Thyroid gland (tissue), 4 donors: ENCODE data around the gene SUN1. TPM values are rescaled to one million over a fixed set of nuclear protein-coding genes. Genes with fewer than 3 reads are reported as not detected.

Experiments
- DNase-seq, 2 donors: peaks; one replicate each; pipeline ENCODE4 v3.0.0-alpha.2; 2019
- H3K27ac ChIP-seq, 3 donors: fragments of 200-600 bp; sonication (generic); 1 replicate in 2 of 3; 2 replicates in 1 of 3; pipeline ENCODE4 v1.5.1; 2016 to 2019; ENCODE audit warnings: mild to moderate bottlenecking in 1 of 3, moderate library complexity in 1 of 3
- H3K27me3 ChIP-seq: fragments of 200-600 bp; sonication (generic); one replicate; pipeline ENCODE4 v1.5.1; 2019
- H3K36me3 ChIP-seq, 2 donors: fragments of 200-600 bp; sonication (generic); one replicate each; pipeline ENCODE4 v1.5.1; 2016 to 2019
- H3K4me1 ChIP-seq, 2 donors: fragments of 200-600 bp; sonication (generic); one replicate each; pipeline ENCODE4 v1.5.1; 2017 to 2019
- H3K4me3 ChIP-seq, 3 donors: fragments of 200-600 bp; sonication (generic); replicated peaks in 1 of 3; 1 replicate in 2 of 3; 2 replicates in 1 of 3; pipeline ENCODE4 v1.5.1; 2016; ENCODE audit warnings: mild to moderate bottlenecking in 1 of 3
- H3K9me3 ChIP-seq: fragments of 200-600 bp; sonication (generic); one replicate; pipeline ENCODE4 v1.5.1; 2017
- CTCF ChIP-seq, 6 experiments: fragments of 200-600 bp in 3 of 6; fragments of 450-650 bp in 3 of 6; sonication (generic) in 3 of 6; IDR thresholded peaks; one replicate each; pipeline ENCODE4 v1.5.1; 2016 to 2019; ENCODE audit warnings: antibody characterized with exemption in 6 of 6, mild to moderate bottlenecking in 2 of 6, inconsistent platforms in 1 of 6, moderate library complexity in 1 of 6
- POLR2A ChIP-seq, 2 donors: fragments of 450-650 bp; IDR thresholded peaks; one replicate each; pipeline ENCODE4 v1.6.1; 2017; ENCODE audit warnings: antibody characterized with exemption in 2 of 2, mild to moderate bottlenecking in 2 of 2, moderate library complexity in 1 of 2
- WGBS, 2 donors: methylation state at CpG; one replicate each; pipeline ENCODE4 v1.1.5; 2017; 5-methylcytosine and 5-hydroxymethylcytosine counted together
- intact Hi-C: fragments of 100-400 bp; cut with DNase I; formaldehyde crosslinking; loops from one replicate; pipeline ENCODE4 v1.15.1; 2023
- total RNA-seq, 4 donors: library from RNA; depleted of rRNA; stranded (reverse); fragments of >200 nt; gene quantifications; one replicate each; pipeline ENCODE4 v1.2.3, GENCODE V29; 2016

Gene SUN1
- total RNA-seq, 4 donors from 2014 or later, result 146 to 260 (median 186) TPM

- no peak overlapping the region for H3K27ac ChIP-seq
- DNase-seq, result no peak
- intact Hi-C loops, result no loop called here
These were observed 17.5 kb downstream of the SUN1 start for GRCh38 chr7:849781-850180.

GRCh38 chr7:851204-851603 is 18.9 kb downstream of the SUN1 start:
- Histone ChIP-seq H3K36me3 (peaks cover 50 to 57% of the 10 kb centered on the region in 2 donors), H3K27me3 (no peaks in the 10 kb centered on the region), H3K4me3 (no peak overlapping the region), H3K9me3 (no peaks in the 10 kb centered on the region), H3K4me1 (no peaks in the 10 kb centered on the region), H3K27ac (no peak overlapping the region)
- 92 to 93% methylated on average over 14 of the region's 14 CpGs for WGBS, 2 donors
- DNase-seq, result no peak
- intact Hi-C loops, result no loop called here
- TF ChIP-seq POLR2A (IDR thresholded peaks at IDR 0.05) (no peak), CTCF (IDR thresholded peaks at IDR 0.05) (no peak)

More at GRCh38 chr7:849781-850180, 17.5 kb downstream of the SUN1 start:
- Histone ChIP-seq H3K4me1 (no peaks in the 10 kb centered on the region), H3K4me3 (no peak overlapping the region), H3K36me3 (peaks cover 41 to 43% of the 10 kb centered on the region in 2 donors), H3K27me3 (no peaks in the 10 kb centered on the region), H3K9me3 (no peaks in the 10 kb centered on the region)
- no peak for TF ChIP-seq POLR2A (IDR thresholded peaks at IDR 0.05)
- TF ChIP-seq CTCF (IDR thresholded peaks at IDR 0.05), result no peak
- WGBS, 2 donors, result 93 to 97% methylated on average over 19 of the region's 19 CpGs

DNA sequence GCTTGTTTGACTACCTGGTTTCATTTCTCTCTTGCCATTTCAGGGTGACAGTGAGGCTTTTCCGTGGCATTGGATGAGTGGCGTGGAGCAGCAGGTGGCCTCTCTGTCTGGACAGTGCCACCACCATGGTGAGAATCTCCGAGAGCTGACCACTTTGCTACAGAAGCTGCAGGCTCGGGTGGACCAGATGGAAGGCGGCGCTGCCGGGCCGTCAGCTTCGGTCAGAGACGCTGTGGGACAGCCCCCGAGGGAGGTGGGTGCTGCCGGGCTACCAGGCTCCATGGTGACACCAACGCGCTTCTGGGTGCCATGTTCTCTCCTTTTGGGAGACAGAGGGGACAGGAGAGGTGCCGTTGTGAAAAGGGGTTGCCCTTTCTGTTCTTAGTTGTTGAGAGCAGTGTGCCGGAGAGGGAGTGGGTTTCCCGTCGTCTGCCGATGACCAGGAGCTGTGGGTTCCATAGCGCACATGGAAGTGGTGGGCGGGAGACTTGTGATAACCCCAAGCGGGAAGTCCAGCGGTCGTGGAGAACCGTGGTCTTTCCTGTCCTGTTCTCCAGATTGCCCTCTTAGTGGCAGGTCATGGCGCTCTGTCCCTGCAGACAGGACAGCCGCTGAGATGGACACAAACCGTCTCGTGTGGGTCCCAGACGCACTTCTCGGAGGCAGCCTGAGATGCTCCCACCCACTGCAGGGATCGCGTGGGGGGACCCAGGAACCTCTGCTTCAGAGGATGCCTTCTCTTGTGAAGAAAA is 21.3 kb downstream of the SUN1 start:
- H3K36me3 ChIP-seq, result peaks cover 72 to 74% of the 10 kb centered on the region in 2 donors
- no peak for DNase-seq
- no peak overlapping the region for H3K27ac ChIP-seq
- WGBS, 2 donors, result 92 to 93% methylated on average over 33 of the region's 33 CpGs
- TF ChIP-seq POLR2A (IDR thresholded peaks at IDR 0.05) (no peak), CTCF (IDR thresholded peaks at IDR 0.05) (no peak)
- H3K4me3 ChIP-seq, result no peak overlapping the region
- no peaks in the 10 kb centered on the region for H3K27me3 ChIP-seq
- H3K9me3 ChIP-seq, result no peaks in the 10 kb centered on the region
- intact Hi-C loops, result no loop called here
- H3K4me1 ChIP-seq, result no peaks in the 10 kb centered on the region

DNA sequence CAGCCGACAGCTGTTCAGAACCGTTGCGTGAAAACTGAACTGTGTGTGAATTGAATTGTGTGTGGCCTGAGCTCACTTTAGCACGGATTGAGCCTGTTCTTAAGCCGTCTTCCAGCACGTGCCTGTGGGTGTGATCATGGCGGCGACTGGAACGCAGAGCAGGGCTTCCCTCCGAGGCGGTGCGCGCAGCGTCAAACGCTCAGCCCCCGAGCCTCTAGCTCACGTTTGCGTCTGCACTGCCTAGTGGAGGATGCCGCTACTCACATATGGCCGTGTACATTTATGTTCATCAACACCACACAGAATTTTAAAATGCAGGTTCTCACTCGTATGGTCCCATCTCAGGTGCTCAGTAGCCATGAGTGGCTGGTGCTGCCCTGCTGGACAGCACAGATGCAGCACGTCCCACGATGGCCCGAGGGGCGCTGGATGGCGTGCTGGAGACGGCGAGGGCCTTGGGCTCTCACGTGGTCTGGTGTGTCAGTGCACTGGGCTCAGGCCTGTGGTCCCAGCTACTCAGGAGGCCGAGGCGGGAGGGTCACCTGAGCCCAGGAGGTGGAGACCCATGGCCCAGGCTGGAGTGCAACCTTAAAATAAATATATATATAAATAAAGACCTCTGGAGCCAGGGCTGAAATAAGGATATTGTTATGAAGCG is 22.0 kb downstream of the SUN1 start:
- H3K27ac ChIP-seq, result no peak overlapping the region
- H3K27me3 ChIP-seq, result no peaks in the 10 kb centered on the region
- H3K9me3 ChIP-seq, result no peaks in the 10 kb centered on the region
- no peak overlapping the region for H3K4me3 ChIP-seq
- no peaks in the 10 kb centered on the region for H3K4me1 ChIP-seq
- 94 to 95% methylated on average over 30 to 31 of the region's 32 CpGs for WGBS, 2 donors
- peaks cover 72% of the 10 kb centered on the region in 2 donors for H3K36me3 ChIP-seq
- TF ChIP-seq POLR2A (IDR thresholded peaks at IDR 0.05), result no peak
- no peak for TF ChIP-seq CTCF (IDR thresholded peaks at IDR 0.05)
- intact Hi-C loops, result no loop called here
- DNase-seq, result no peak
